Measurements from ENCODE around the gene HPCAL4.

- TF ChIP-seq, protein P1, sequence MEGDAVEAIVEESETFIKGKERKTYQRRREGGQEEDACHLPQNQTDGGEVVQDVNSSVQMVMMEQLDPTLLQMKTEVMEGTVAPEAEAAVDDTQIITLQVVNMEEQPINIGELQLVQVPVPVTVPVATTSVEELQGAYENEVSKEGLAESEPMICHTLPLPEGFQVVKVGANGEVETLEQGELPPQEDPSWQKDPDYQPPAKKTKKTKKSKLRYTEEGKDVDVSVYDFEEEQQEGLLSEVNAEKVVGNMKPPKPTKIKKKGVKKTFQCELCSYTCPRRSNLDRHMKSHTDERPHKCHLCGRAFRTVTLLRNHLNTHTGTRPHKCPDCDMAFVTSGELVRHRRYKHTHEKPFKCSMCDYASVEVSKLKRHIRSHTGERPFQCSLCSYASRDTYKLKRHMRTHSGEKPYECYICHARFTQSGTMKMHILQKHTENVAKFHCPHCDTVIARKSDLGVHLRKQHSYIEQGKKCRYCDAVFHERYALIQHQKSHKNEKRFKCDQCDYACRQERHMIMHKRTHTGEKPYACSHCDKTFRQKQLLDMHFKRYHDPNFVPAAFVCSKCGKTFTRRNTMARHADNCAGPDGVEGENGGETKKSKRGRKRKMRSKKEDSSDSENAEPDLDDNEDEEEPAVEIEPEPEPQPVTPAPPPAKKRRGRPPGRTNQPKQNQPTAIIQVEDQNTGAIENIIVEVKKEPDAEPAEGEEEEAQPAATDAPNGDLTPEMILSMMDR (IDR thresholded peaks at IDR 0.05; ENCODE audit: insufficient read depth, low read depth, low read length) = peak; percentile 87
- no peak for TF ChIP-seq EZH2 (IDR thresholded peaks at IDR 0.05; ENCODE audit: insufficient read depth, low read length)
These were observed 37.6 kb downstream of the HPCAL4 start for GRCh38 chr1:39653546-39654031.

Data from astrocyte (in vitro differentiated cells and primary cell).